D721Med (cell line): ENCODE data around the gene MALT1.

Source experiments
- DNase-seq: peaks from one replicate; pipeline ENCODE4 v3.0.0; 2011; ENCODE audit warnings: low spot score; ENCODE audit not compliant: insufficient read length
- FAIRE-seq: peaks from 2 replicates; lab custom pipeline; 2011; peaks lifted over from hg19 to GRCh38; lab: Jason Lieb, UNC
- TF ChIP-seq, protein P1 (sequence below): IDR thresholded peaks from 2 replicates; pipeline ENCODE4 v1.5.1; 2012; ENCODE audit warnings: mild to moderate bottlenecking, control low read depth; ENCODE audit not compliant: insufficient read depth; ENCODE audit errors: missing control alignments

MALT1 gene

DNA sequence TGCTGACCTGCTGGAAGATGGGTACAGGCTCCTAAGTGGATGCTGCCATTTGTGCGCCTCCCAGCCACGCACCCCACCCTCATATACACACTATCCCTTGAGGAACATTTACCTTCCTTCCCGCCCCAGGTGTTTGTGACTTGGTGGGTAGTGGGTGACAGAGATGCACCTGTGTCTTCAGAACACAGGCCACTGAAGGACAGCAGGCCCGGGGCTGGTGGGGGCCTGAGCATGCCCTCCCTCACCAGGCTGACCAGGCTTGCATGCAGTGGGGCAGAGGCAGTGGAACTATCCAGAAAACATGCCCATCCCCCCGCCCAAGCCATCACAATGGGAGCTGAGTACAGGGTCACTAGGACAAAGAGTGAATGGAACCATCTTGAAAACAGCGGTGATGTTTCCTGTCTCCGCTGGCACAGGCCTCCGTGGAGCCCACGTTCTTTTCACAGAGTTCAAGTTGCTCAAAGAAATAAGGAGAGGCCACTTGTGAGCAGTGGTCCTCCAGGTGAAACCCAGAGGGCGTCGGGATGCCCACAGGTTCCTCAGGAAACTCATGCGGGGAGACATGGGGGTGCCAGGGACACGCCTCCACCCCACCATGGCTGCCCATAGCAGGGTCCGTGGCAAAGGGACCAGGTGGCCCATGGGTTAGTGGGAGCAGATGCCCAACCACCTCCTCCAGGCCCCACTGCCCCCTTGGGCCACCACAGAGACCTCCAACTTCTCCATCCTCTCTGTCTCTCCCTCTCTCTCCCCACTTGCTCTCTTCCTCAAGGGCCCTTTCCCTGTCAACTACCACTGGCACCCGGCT is 90.9 kb downstream of the MALT1 start:
- DNase-seq (no peak), FAIRE-seq (no peak)
- TF ChIP-seq, protein P1, sequence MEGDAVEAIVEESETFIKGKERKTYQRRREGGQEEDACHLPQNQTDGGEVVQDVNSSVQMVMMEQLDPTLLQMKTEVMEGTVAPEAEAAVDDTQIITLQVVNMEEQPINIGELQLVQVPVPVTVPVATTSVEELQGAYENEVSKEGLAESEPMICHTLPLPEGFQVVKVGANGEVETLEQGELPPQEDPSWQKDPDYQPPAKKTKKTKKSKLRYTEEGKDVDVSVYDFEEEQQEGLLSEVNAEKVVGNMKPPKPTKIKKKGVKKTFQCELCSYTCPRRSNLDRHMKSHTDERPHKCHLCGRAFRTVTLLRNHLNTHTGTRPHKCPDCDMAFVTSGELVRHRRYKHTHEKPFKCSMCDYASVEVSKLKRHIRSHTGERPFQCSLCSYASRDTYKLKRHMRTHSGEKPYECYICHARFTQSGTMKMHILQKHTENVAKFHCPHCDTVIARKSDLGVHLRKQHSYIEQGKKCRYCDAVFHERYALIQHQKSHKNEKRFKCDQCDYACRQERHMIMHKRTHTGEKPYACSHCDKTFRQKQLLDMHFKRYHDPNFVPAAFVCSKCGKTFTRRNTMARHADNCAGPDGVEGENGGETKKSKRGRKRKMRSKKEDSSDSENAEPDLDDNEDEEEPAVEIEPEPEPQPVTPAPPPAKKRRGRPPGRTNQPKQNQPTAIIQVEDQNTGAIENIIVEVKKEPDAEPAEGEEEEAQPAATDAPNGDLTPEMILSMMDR = no peak

DNA sequence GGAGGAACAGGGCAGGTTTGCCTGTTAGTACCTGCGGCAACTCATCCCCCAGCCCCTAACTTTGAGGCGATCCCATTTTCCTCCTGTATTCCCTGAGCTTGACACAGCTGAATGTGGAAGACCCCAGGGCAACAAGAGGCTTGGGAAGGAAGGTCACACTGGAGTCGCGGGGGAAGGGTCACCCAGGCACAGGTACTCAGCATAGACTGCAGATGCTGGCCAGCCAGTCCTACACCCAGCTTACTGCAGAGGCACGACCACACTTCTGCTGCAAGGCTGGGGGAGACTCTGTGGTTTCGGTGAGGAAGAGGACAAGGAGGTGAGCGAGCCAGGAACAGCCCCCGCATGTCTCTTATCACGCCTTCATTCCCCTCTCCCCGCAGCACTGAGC is 91.5 kb downstream of the MALT1 start:
- DNase-seq = no peak
- TF ChIP-seq, protein P1 = no peak
- FAIRE-seq = no peak

DNA sequence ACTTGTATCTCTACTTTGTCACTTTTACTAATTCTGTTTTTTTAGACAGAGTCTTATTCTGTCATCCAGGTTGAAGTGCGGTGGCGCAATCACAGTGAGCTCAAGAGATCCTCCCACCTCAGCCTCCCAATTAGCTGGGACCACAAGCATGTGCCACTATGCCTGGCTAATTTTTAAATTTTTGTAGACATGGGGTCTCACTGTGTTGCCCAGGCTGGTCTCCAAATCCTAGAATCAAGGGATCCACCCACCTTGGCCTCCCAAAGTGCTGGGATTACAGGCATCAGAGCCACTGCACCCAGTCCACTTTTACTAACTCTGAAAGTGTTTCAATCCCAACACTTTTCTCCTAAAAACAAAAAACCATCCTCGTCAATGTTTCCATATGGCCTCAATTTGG is 94.9 kb downstream of the MALT1 start:
- TF ChIP-seq, protein P1 = no peak
- peak; percentile 11 for FAIRE-seq
- DNase-seq = no peak

- TF ChIP-seq, protein P1 = no peak
- peak; percentile 82 for FAIRE-seq
- no peak for DNase-seq
Measured at GRCh38 chr18:58766946-58767345, 95.7 kb downstream of the MALT1 start.

- TF ChIP-seq, protein P1 = peak; percentile 82
- FAIRE-seq = no peak
Measured at GRCh38 chr18:58768293-58768974, 97.2 kb downstream of the MALT1 start.

GRCh38 chr18:58769321-58769720 is 98.1 kb downstream of the MALT1 start:
- TF ChIP-seq, protein P1 = no peak
- no peak for FAIRE-seq
- no peak for DNase-seq

More at GRCh38 chr18:58768293-58768974, 97.2 kb downstream of the MALT1 start:
- DNase-seq = peak; percentile 100

DNA sequence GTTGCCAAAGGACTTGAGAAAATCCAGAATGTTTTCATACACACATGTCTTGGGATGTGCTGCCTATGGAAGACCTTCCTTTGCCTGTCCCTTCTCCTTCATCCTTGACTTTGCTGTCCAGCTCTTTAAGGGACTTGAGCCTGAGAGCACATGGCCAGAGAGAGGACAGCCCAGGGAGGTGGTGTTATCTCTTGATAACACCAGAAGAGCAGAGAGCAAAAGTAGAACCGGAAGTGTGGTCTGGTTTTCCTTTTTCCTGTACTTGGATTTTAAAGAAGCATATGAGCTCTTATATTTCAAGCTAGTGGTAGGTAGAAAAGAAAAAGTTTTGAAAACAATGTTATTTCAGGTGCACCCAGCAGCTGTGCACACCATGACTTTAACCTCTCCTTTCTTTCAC is 99.3 kb downstream of the MALT1 start:
- TF ChIP-seq, protein P1 = no peak
- FAIRE-seq (no peak), DNase-seq (no peak)
